ENCODE measurements around the gene ARF1. TPM values are rescaled to one million over a fixed set of nuclear protein-coding genes. Genes with fewer than 3 reads are reported as not detected.

The ARF1 gene
- total and polyA plus RNA-seq, 7 donors: 176 to 612 (median 295) TPM

DNA sequence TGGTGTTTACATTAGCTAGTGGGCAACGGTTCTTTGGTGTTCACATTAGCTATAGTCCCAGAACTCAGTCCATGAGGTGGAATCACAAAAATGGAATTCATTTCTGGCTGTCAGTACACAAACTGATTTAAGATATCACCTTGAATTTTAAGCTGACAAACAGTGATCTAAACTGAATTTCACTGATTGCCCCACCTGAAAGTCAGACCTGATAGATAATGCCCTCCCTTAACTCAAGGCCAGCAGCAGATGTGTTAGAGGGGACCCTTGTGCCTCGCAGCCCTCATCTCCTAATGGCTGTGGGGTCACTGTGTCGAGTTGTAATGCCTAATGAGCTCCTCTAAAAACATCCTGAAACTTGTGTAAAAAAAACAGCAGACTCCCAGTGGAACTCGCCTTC, 8.6 kb downstream of the ARF1 start:
- TF ChIP-seq, protein P1, sequence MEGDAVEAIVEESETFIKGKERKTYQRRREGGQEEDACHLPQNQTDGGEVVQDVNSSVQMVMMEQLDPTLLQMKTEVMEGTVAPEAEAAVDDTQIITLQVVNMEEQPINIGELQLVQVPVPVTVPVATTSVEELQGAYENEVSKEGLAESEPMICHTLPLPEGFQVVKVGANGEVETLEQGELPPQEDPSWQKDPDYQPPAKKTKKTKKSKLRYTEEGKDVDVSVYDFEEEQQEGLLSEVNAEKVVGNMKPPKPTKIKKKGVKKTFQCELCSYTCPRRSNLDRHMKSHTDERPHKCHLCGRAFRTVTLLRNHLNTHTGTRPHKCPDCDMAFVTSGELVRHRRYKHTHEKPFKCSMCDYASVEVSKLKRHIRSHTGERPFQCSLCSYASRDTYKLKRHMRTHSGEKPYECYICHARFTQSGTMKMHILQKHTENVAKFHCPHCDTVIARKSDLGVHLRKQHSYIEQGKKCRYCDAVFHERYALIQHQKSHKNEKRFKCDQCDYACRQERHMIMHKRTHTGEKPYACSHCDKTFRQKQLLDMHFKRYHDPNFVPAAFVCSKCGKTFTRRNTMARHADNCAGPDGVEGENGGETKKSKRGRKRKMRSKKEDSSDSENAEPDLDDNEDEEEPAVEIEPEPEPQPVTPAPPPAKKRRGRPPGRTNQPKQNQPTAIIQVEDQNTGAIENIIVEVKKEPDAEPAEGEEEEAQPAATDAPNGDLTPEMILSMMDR (IDR thresholded peaks at IDR 0.05): no peak
- no peak for DNase-seq
- Histone ChIP-seq H3K9me3 (peaks cover 8% of the 10 kb centered on the region), H3K4me3 (no peak overlapping the region), H3K4me1 (peaks cover 68% of the 10 kb centered on the region), H3K27ac (peak overlapping the region; percentile 13), H3K36me3 (ENCODE audit: insufficient read depth in 1 of 2, low read depth in 1 of 2) (peaks cover 0 to 5% of the 10 kb centered on the region in 2 donors), H3K27me3 (ENCODE audit: insufficient read depth in 3 of 3, low read length in 2 of 3) (no peaks in the 10 kb centered on the region)
- intact Hi-C loops (cut with DNase I): no loop called here
- WGBS, 3 donors: 56 to 58% (median 56%) methylated on average over 4 of the region's 4 CpGs
- no peak for ATAC-seq

DNA sequence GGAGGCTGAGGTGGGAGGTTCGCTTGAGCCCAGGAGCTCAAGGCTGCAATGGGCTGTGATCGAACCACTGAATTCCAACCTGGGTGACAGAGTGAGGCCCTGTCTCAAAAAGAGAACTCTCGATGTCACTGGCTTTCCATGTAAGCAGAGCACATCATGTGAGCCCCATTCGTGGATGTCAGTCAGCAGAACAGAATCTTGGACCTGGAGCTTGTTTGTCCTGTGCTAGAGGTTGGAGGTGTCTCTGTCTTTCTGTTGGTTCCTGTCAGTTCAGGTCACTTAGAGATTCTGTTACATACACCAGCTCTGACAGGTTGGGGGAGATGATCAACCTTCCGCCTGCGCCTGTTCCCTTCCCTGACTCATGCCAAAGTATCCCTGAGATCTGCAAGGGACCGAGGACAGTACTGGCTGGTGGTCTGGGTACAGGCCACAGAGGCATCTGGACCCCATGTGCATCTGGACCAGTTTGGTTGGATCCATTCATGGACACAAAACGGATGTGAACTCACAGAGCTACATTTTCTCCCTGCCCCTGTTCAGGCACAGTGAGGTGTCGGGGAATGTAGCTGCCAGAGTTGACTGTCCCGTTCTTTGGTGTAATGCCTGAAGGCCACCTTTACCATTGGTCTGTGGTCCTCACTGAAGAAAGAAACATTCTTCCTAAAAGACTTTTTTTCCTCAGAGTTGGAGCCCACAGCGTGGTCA, 10.0 kb downstream of the ARF1 start:
- TF ChIP-seq, protein P1 (IDR thresholded peaks at IDR 0.05): no peak
- H3K27ac ChIP-seq: peak overlapping the region; percentile 50
- peaks cover 0 to 18% of the 10 kb centered on the region in 2 donors for H3K36me3 ChIP-seq (ENCODE audit: insufficient read depth in 1 of 2, low read depth in 1 of 2)
- DNase-seq (peak in 1 of 2 donors; percentile 12), ATAC-seq (peak in 1 of 4 donors; percentile 20)
- no peak overlapping the region for H3K4me3 ChIP-seq
- 75 to 83% (median 80%) methylated on average over 11 of the region's 11 CpGs for WGBS, 3 donors
- intact Hi-C loops (cut with DNase I): no loop called here
- H3K4me1 ChIP-seq: peaks cover 54% of the 10 kb centered on the region
- H3K27me3 ChIP-seq (ENCODE audit: insufficient read depth in 3 of 3, low read length in 2 of 3): no peaks in the 10 kb centered on the region
- peaks cover 8% of the 10 kb centered on the region for H3K9me3 ChIP-seq

DNA sequence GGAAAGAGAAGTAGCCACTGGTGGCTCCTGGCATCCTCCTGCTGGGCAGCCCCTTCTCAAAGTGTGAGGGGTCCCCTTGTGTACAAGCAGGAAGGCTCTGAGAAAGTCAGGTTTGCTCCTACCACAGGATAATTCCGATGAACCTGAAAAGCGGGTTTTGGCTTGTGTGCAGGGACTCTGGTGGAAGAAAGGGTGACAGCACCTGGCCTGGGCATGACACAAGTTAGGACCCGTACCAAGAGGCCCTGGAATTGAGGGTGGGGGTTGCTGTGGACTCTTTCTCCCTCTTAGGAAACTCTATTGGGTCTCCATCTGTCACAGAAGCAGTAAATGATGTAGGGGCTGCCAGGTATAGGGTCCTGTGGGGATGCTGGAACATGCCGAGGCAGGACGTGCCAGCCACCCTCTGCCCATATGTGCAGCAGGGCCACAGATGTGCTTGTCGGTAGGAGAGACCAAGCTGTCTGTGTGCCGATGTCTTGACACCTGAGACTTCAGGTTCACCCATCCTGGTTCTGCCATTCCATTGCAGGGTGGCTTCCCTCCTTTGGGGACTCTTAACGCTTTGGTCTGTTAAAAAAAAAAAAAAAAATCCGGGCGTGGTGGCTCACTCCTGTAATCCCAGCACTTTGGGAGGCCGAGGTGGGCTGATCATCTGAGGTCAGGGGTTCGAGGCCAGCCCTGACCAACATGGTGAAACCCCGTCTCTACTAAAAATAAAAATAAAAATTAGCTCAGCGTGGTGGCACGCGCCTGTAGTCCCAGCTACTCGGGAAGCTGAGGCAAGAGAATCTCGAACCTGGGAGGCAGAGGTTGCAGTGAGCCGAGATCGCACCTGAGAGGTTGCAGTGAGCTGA, 10.8 kb downstream of the ARF1 start:
- Histone ChIP-seq H3K4me3 (no peak overlapping the region), H3K9me3 (peaks cover 8% of the 10 kb centered on the region), H3K27me3 (ENCODE audit: insufficient read depth in 3 of 3, low read length in 2 of 3) (no peaks in the 10 kb centered on the region), H3K4me1 (peaks cover 46% of the 10 kb centered on the region), H3K27ac (no peak overlapping the region), H3K36me3 (ENCODE audit: insufficient read depth in 1 of 2, low read depth in 1 of 2) (peaks cover 0 to 24% of the 10 kb centered on the region in 2 donors)
- 95 to 97% (median 96%) methylated on average over 20 of the region's 20 CpGs for WGBS, 3 donors
- peak in 1 of 2 donors; percentile 25 for DNase-seq
- TF ChIP-seq, protein P1 (IDR thresholded peaks at IDR 0.05): no peak
- intact Hi-C loops (cut with DNase I): no loop called here
- no peak for ATAC-seq

DNA sequence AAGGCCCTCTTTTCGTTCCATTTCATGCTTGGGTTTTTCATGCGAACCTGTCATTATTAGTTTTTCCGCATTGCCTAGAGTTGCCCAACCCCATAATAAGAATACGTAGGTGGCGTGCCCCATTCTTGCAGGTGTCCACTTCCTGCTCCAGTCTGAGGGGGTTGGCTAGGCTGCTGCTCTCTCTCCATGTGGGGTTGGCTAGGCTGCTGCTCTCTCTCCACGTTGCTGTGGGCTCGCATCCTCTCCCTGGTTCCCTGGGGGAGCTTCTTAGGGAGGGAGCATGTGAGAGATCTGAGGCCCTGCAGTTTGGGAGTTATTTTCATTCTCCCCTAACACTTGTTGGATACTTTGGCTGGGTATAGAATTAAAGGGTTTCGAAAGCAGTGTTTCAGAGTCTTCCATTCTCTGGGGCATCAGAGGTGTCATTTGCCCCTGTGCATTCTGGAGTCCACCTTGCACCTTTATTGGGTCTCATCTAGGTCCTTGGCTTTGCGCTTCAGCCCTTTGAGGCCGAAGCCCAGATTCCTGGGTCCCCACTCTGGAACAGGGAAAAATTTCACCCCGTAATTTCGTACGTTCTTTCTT, 12.0 kb downstream of the ARF1 start:
- intact Hi-C loops (cut with DNase I): no loop called here
- DNase-seq (peak in 1 of 2 donors; percentile 19), ATAC-seq (no peak)
- Histone ChIP-seq H3K27ac (no peak overlapping the region), H3K4me1 (peaks cover 33% of the 10 kb centered on the region), H3K36me3 (ENCODE audit: insufficient read depth in 1 of 2, low read depth in 1 of 2) (peaks cover 0 to 33% of the 10 kb centered on the region in 2 donors), H3K9me3 (peaks cover 8% of the 10 kb centered on the region), H3K27me3 (ENCODE audit: insufficient read depth in 3 of 3, low read length in 2 of 3) (no peaks in the 10 kb centered on the region), H3K4me3 (no peak overlapping the region)
- 88 to 96% (median 89%) methylated on average over 13 of the region's 13 CpGs for WGBS, 3 donors
- TF ChIP-seq, protein P1 (IDR thresholded peaks at IDR 0.05): no peak
